ENCODE data around the gene FASN. TPM values are rescaled to one million over a fixed set of nuclear protein-coding genes. Genes with fewer than 3 reads are reported as not detected.

FASN gene
- polyA plus RNA-seq, 1 of the 3 experiments (the other 2 are of a cell fraction): 55.1 TPM

- no peak for DNase-seq
- Histone ChIP-seq H3F3A (replicated peaks; ENCODE audit: insufficient read depth) (no peaks in the 10 kb centered on the region), H2AFZ (ENCODE audit: low read depth) (no peak overlapping the region), H3K9me3 (no peaks in the 10 kb centered on the region), H3K4me3 (ENCODE audit: low read depth in 2 of 2, low read length in 1 of 2) (no peak overlapping the region), H3K4me1 (ENCODE audit: control insufficient read depth in 1 of 2, insufficient read depth in 2 of 2, low read depth in 1 of 2, low read length in 1 of 2) (peaks cover 10 to 13% of the 10 kb centered on the region in 2 experiments; a peak in 1 of 4 replicates), H3K4me2 (no peak overlapping the region), H3K27me3 (ENCODE audit: insufficient read depth) (no peaks in the 10 kb centered on the region), H4K20me1 (ENCODE audit: insufficient read depth) (peaks cover 23% of the 10 kb centered on the region), H3K36me3 (replicated peaks in 1 of 2; ENCODE audit: control insufficient read depth in 1 of 2, insufficient read depth in 2 of 2, low read length in 1 of 2) (peaks cover 34 to 80% of the 10 kb centered on the region in 2 experiments), H3K79me2 (ENCODE audit: insufficient read depth) (peaks cover 32% of the 10 kb centered on the region), H3K9ac (no peak overlapping the region), H3K9me2 (no peaks in the 10 kb centered on the region), H3K27ac (ENCODE audit: low read depth in 2 of 2, low read length in 1 of 2) (no peak overlapping the region)
- WGBS (ENCODE audit: low lambda C conversion rate): 92% methylated on average over 6 of the region's 20 CpGs
- ChIA-PET POLR2A (interaction anchor here (0.6 kb wide), 1 partner anchor 9 kb away, joined by 5 read pairs; no protein-coding TSS in a partner anchor), CTCF (interaction anchor here (1.0 to 4.3 kb wide), 2 partner anchors 26 to 63 kb away, joined by 4 to 22 read pairs; no protein-coding TSS in a partner anchor)
- TF ChIP-seq USF1 (IDR thresholded peaks at IDR 0.05; ENCODE audit: borderline replicate concordance, low read depth): no peak
- TF ChIP-seq NRF1 (IDR thresholded peaks at IDR 0.05; ENCODE audit: low read depth, low read length): no peak
- no peak for TF ChIP-seq RAD21 (IDR thresholded peaks at IDR 0.05; ENCODE audit: low read length)
- no peak for TF ChIP-seq PBX3 (IDR thresholded peaks at IDR 0.05)
- TF ChIP-seq IRF3 (IDR thresholded peaks at IDR 0.05; ENCODE audit: low read depth, low read length): no peak
- no peak for TF ChIP-seq TAF1 (IDR thresholded peaks at IDR 0.05; ENCODE audit: borderline replicate concordance, low read depth, low read length)
These were observed 5.4 kb downstream of the FASN start for GRCh38 chr17:82092628-82092994.

GRCh38 chr17:82092094-82092586 lies 5.9 kb downstream of the FASN start:
- H3K9me3 ChIP-seq: no peaks in the 10 kb centered on the region
- H3K9me2 ChIP-seq: no peaks in the 10 kb centered on the region
- WGBS (ENCODE audit: low lambda C conversion rate): 96% methylated on average over 18 of the region's 23 CpGs
- peaks cover 10 to 13% of the 10 kb centered on the region in 2 experiments; a peak in 1 of 4 replicates for H3K4me1 ChIP-seq (ENCODE audit: control insufficient read depth in 1 of 2, insufficient read depth in 2 of 2, low read depth in 1 of 2, low read length in 1 of 2)
- no peaks in the 10 kb centered on the region for H3K27me3 ChIP-seq (ENCODE audit: insufficient read depth)
- peaks cover 22% of the 10 kb centered on the region for H4K20me1 ChIP-seq (ENCODE audit: insufficient read depth)
- TF ChIP-seq EP300 (IDR thresholded peaks at IDR 0.05; ENCODE audit: borderline replicate concordance in 1 of 2, low read depth in 1 of 2, low read length in 1 of 2): no peak
- no peak for TF ChIP-seq TAF1 (IDR thresholded peaks at IDR 0.05; ENCODE audit: borderline replicate concordance, low read depth, low read length)
- TF ChIP-seq USF1 (IDR thresholded peaks at IDR 0.05; ENCODE audit: borderline replicate concordance, low read depth): no peak
- TF ChIP-seq MEF2A (IDR thresholded peaks at IDR 0.05; ENCODE audit: borderline replicate concordance, low read depth): no peak
- no peak for TF ChIP-seq ELF1 (IDR thresholded peaks at IDR 0.05)
- no peak for TF ChIP-seq FOSL2 (IDR thresholded peaks at IDR 0.05; ENCODE audit: borderline replicate concordance, low read depth)
- TF ChIP-seq PBX3 (IDR thresholded peaks at IDR 0.05): no peak
- TF ChIP-seq RAD21 (IDR thresholded peaks at IDR 0.05; ENCODE audit: low read length): no peak
- TF ChIP-seq CHD2 (IDR thresholded peaks at IDR 0.05; ENCODE audit: low read length, partially characterized antibody): no peak
- no peak for TF ChIP-seq CTCF (IDR thresholded peaks at IDR 0.05)
- TF ChIP-seq JUND (IDR thresholded peaks at IDR 0.05): no peak
- H3K9ac ChIP-seq: no peak overlapping the region
- no peak for DNase-seq
- CTCF ChIA-PET: interaction anchor here (1.0 to 4.3 kb wide), 2 partner anchors 26 to 62 kb away, joined by 4 to 22 read pairs; no protein-coding TSS in a partner anchor
- no peaks in the 10 kb centered on the region for H3F3A ChIP-seq (replicated peaks; ENCODE audit: insufficient read depth)
- peaks cover 34 to 85% of the 10 kb centered on the region in 2 experiments for H3K36me3 ChIP-seq (replicated peaks in 1 of 2; ENCODE audit: control insufficient read depth in 1 of 2, insufficient read depth in 2 of 2, low read length in 1 of 2)
- no peak overlapping the region for H3K4me3 ChIP-seq (ENCODE audit: low read depth in 2 of 2, low read length in 1 of 2)
- peaks cover 28% of the 10 kb centered on the region for H3K79me2 ChIP-seq (ENCODE audit: insufficient read depth)
- POLR2A ChIA-PET: no interaction called here
- no peak overlapping the region for H2AFZ ChIP-seq (ENCODE audit: low read depth)
- H3K4me2 ChIP-seq: no peak overlapping the region
- H3K27ac ChIP-seq (ENCODE audit: low read depth in 2 of 2, low read length in 1 of 2): no peak overlapping the region
